GM12864 (cell line): ENCODE results near the gene ITM2B.

Experiments
- DNase-seq: peaks from one replicate; pipeline ENCODE4 v3.0.0-alpha.2; 2011; ENCODE audit warnings: low read depth
- H3K4me3 ChIP-seq: 2 replicates; pipeline ENCODE4 v1.5.1; 2011; ENCODE audit warnings: mild to moderate bottlenecking, low read depth, low read length, control low read depth
- CTCF ChIP-seq: IDR thresholded peaks from 2 replicates; pipeline ENCODE4 v1.5.1; 2011; ENCODE audit warnings: low read depth, mild to moderate bottlenecking, moderate library complexity, low read length, control low read depth, inconsistent platforms; ENCODE audit errors: missing control alignments

The ITM2B gene

GRCh38 chr13:48258430-48258829 lies 25.4 kb downstream of the ITM2B start:
- H3K4me3 ChIP-seq = no peak overlapping the region
- TF ChIP-seq CTCF = no peak

GRCh38 chr13:48260970-48261369 lies 28.0 kb downstream of the ITM2B start:
- no peak for TF ChIP-seq CTCF
- no peak overlapping the region for H3K4me3 ChIP-seq
- DNase-seq = no peak

More at GRCh38 chr13:48258430-48258829, 25.4 kb downstream of the ITM2B start:
- DNase-seq = no peak

- H3K4me3 ChIP-seq = no peak overlapping the region
- TF ChIP-seq CTCF = no peak
Observed at GRCh38 chr13:48263196-48263595, 30.2 kb downstream of the ITM2B start.

GRCh38 chr13:48264058-48264457 lies 31.1 kb downstream of the ITM2B start:
- DNase-seq = no peak
- no peak overlapping the region for H3K4me3 ChIP-seq
- no peak for TF ChIP-seq CTCF

More at GRCh38 chr13:48263196-48263595, 30.2 kb downstream of the ITM2B start:
- DNase-seq = no peak

DNA sequence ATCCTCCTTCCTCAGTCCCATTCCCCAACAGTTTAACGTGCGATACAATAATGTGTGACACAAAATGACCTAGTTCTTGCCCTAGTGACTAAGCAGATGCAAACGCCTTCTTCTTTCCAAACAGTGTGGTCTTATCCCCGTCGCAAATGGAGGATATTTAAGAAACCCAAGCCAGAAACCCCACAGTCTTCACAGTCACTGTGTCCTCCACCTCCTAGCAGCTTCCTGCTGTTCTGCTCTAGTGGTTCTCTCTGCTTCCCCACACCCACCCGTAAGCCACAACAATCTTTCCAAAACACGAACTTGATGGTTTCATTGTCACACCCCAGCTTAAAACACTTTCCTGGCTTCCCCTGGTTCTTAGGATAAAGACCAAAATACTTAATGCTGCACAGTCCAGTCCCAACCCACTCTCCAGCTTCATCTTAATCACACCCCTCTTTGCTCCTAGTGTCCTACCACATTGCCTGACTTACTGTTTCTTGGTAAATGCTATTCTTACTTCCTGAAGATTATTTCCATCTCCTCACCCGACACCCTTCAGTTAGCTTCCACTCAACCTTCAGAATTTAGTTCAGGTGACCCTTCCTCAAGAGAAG lies 32.3 kb downstream of the ITM2B start:
- no peak overlapping the region for H3K4me3 ChIP-seq
- no peak for TF ChIP-seq CTCF
- DNase-seq = peak; percentile 36

DNA sequence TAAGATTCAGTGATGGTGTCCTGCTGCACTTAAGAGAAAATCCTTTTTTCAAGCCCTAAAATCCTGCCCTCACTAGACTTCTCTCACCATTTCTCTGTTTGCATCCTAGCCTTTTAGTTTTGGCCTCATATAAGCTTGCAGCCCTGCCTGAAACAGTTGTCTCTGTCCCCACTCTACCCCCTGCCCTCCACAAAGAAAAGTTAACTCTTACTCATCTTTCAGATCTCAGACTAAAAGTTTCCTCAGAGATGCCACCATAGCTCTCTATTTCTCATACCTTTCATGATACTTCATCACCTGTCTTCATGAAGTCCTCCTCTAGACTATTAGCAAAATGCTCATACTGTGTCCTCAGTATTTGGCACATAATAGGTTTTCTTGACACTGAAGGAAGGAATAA lies 33.1 kb downstream of the ITM2B start:
- no peak for TF ChIP-seq CTCF
- H3K4me3 ChIP-seq = no peak overlapping the region

More for the DNA sequence above, 33.1 kb downstream of the ITM2B start:
- DNase-seq = no peak
